ENCODE data around the gene COASY.
A peak's percentile ranks its signal among the peaks of the same experiment; 100 is the strongest.

COASY gene

DNA sequence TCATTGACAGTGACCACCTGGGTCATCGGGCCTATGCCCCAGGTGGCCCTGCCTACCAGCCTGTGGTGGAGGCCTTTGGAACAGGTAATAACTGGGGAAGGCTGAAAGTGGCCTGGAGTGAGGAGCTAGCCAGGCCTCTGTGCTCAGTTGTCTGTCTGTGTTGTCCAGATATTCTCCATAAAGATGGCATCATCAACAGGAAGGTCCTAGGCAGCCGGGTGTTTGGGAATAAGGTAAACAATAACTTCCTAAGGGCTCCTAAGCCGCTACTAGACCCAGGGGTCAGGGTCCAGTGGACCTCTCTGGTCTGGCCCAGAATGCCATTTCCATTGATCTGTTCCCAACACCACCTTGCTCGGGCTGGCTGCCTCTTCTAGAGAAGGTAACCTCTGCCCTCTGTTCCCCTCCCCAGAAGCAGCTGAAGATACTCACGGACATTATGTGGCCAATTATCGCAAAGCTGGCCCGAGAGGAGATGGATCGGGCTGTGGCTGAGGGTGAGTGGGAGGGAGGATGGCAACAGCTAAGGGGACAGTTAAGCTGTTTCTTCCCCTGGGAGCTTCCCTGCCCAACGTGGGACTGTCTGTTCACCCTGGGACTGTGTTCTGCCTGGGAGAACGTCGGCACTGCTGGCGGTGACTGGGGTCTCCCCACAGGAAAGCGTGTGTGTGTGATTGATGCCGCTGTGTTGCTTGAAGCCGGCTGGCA lies 3.0 kb downstream of the COASY start:
- peaks cover 11% of the 10 kb centered on the region for H3K36me3 ChIP-seq (ENCODE audit: insufficient read depth, low read length)
- peaks cover 60% of the 10 kb centered on the region for H3K79me2 ChIP-seq (ENCODE audit: control insufficient read depth, insufficient read depth, low read length, unreplicated experiment)
- H3K27ac ChIP-seq (ENCODE audit: low read depth, low read length) = no peak overlapping the region
- no peaks in the 10 kb centered on the region for H3K27me3 ChIP-seq (ENCODE audit: insufficient read depth, low read length)
- H3K4me3 ChIP-seq (ENCODE audit: low read depth, low read length) = no peak overlapping the region
- H3K4me1 ChIP-seq (ENCODE audit: control insufficient read depth, insufficient read depth, low read length, unreplicated experiment) = peaks cover 23% of the 10 kb centered on the region
- no peak overlapping the region for H2AFZ ChIP-seq (ENCODE audit: low read length, unreplicated experiment)

DNA sequence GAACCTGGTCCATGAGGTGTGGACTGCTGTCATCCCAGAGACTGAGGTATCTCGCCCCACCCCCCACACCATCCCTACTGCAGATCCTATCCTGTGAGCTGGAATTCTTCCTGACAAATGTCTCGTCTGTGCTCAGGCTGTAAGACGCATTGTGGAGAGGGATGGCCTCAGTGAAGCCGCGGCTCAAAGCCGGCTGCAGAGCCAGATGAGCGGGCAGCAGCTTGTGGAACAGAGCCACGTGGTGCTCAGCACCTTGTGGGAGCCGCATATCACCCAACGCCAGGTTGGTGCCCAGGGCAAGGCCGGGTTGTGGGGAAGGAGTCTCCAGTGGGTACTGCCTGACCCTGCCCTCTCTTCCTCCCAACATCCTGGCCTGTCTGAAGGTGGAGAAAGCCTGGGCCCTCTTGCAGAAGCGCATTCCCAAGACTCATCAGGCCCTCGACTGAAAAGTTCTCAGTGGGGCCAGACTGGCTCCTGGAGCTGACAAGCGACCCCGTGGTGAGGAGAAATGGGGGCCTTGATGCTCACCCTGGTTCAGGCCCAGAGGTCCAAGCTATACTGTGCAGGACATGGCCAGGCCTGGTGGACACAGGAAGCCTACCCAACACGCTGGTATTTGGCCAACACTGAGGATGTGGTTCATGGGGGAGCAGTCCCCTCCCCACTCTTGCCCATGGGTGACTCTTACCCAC lies 3.7 kb downstream of the COASY start:
- Histone ChIP-seq H3K4me1 (ENCODE audit: control insufficient read depth, insufficient read depth, low read length, unreplicated experiment) (peaks cover 24% of the 10 kb centered on the region), H3K36me3 (ENCODE audit: insufficient read depth, low read length) (peaks cover 15% of the 10 kb centered on the region), H3K79me2 (ENCODE audit: control insufficient read depth, insufficient read depth, low read length, unreplicated experiment) (peaks cover 57% of the 10 kb centered on the region), H3K27me3 (ENCODE audit: insufficient read depth, low read length) (no peaks in the 10 kb centered on the region), H2AFZ (ENCODE audit: low read length, unreplicated experiment) (no peak overlapping the region), H3K27ac (ENCODE audit: low read depth, low read length) (no peak overlapping the region), H3K4me3 (ENCODE audit: low read depth, low read length) (no peak overlapping the region)

DNA sequence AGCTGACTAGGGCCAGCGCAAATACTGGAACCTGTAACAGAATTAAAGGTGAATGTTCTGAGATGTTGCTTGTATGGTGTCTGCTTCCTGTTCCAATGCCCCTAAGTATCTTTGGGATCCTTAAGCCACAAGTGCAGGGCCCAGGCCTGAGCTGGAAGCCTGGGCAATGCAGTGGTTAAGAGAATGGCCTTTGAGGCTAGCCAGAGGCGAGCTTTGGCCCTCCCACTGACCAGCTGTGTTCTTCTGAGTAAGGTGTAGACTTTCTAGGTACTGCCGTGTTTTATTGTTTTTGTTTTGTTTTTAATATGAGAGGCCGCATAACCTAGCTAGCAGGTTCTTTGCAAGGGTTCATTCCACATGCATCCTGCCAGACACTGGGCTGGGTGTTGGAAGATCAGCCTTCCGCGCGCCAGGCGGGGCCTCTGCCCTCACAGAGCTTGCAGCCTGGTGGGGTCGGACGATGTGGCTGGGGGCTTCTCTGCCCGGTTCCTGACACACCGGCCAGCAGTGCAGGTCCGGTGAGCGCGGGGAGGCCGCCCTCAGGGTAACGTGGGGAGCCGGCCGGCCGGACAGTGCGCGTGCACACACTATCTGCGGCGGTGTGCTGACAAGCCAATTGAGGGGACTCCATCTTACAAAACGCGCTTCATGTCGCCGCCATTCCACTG lies 4.4 kb downstream of the COASY start:
- H3K4me3 ChIP-seq (ENCODE audit: low read depth, low read length) = peak overlapping the region; percentile 98
- H3K27me3 ChIP-seq (ENCODE audit: insufficient read depth, low read length) = no peaks in the 10 kb centered on the region
- peaks cover 55% of the 10 kb centered on the region for H3K79me2 ChIP-seq (ENCODE audit: control insufficient read depth, insufficient read depth, low read length, unreplicated experiment)
- no peak overlapping the region for H3K27ac ChIP-seq (ENCODE audit: low read depth, low read length)
- H3K4me1 ChIP-seq (ENCODE audit: control insufficient read depth, insufficient read depth, low read length, unreplicated experiment) = peaks cover 24% of the 10 kb centered on the region
- H3K36me3 ChIP-seq (ENCODE audit: insufficient read depth, low read length) = peaks cover 16% of the 10 kb centered on the region
- no peak overlapping the region for H2AFZ ChIP-seq (ENCODE audit: low read length, unreplicated experiment)

DNA sequence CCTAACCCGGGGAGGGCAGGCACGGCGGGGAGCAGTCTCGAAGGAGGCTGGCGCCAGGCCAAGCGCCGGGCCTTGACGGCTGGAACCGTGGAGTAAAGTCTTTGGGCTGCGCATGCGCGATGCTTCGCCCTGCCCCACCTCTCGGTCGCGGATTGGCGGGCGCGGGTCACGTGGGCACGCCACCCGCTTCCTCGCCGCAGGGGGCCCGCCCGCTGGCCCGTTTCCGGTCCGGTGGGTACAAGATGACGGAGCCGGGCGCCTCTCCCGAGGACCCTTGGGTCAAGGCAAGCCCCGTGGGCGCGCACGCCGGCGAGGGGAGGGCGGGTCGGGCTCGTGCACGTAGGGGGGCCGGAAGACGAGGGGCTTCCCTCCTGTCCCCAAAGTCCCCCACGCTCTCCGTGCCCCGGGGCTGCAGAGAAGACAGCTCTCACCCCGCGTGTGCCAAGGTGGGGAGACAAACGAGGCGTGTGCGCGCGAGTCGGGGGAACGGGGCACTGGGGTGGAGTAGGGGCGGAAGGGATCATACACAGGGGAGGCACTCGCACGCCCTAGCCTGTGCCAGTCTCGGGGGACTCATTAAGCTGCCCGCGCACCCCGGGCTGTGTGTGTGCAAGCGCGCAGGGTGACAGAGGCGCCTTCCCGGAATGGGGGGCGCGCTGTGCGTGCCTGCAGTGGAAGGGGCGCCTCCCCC lies 5.1 kb downstream of the COASY start, which contains the start of gene MLX:
TSS of gene MLX (plus strand) at position 218 of the 691 bp plus-strand sequence. CDS start at position 243, 25 bp downstream.
- peaks cover 24% of the 10 kb centered on the region for H3K4me1 ChIP-seq (ENCODE audit: control insufficient read depth, insufficient read depth, low read length, unreplicated experiment)
- no peaks in the 10 kb centered on the region for H3K27me3 ChIP-seq (ENCODE audit: insufficient read depth, low read length)
- peaks cover 52% of the 10 kb centered on the region for H3K79me2 ChIP-seq (ENCODE audit: control insufficient read depth, insufficient read depth, low read length, unreplicated experiment)
- H3K36me3 ChIP-seq (ENCODE audit: insufficient read depth, low read length) = peaks cover 21% of the 10 kb centered on the region
- peak within 1 kb of the TSS; percentile 43 for H3K27ac ChIP-seq (ENCODE audit: low read depth, low read length)
- no peak within 1 kb of the TSS for H2AFZ ChIP-seq (ENCODE audit: low read length, unreplicated experiment)
- peak within 1 kb of the TSS; percentile 98 for H3K4me3 ChIP-seq (ENCODE audit: low read depth, low read length)

DNA sequence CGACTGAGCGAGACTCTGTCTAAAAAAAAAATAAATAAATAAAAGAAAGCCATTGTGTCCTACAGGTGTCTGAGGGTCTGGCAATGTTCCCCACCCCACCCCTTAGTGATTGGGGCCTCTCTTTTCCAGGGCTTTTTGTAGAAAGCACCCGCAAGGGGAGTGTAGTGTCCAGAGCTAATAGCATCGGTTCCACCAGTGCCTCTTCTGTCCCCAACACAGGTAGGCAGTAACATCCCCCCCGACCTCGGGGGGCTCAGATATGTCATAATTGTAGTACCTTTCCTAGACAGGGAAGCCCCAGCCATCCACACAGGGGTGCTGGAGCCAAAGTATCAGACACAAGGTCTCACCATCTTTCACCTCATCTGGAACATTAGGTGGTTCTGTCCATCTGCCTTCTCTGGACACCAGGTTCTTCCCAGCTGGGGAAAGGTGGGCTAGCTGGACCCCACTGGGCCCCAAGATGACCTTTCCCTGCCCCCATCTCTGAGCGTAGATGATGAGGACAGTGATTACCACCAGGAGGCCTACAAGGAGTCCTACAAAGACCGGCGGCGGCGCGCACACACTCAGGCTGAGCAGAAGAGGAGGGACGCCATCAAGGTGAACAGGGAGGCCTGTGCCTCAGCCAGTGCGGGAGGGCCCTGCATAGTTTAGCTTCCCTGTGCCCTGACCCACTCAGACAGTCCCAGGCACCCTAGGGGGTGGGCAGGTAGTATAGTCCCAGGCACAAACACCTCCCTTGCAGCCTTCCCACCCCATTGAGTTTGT lies 6.6 kb downstream of the COASY start:
- Histone ChIP-seq H2AFZ (ENCODE audit: low read length, unreplicated experiment) (no peak overlapping the region), H3K4me3 (ENCODE audit: low read depth, low read length) (peak overlapping the region; percentile 34), H3K27me3 (ENCODE audit: insufficient read depth, low read length) (no peaks in the 10 kb centered on the region), H3K79me2 (ENCODE audit: control insufficient read depth, insufficient read depth, low read length, unreplicated experiment) (peaks cover 48% of the 10 kb centered on the region), H3K27ac (ENCODE audit: low read depth, low read length) (no peak overlapping the region), H3K36me3 (ENCODE audit: insufficient read depth, low read length) (peaks cover 33% of the 10 kb centered on the region), H3K4me1 (ENCODE audit: control insufficient read depth, insufficient read depth, low read length, unreplicated experiment) (peaks cover 21% of the 10 kb centered on the region)

DNA sequence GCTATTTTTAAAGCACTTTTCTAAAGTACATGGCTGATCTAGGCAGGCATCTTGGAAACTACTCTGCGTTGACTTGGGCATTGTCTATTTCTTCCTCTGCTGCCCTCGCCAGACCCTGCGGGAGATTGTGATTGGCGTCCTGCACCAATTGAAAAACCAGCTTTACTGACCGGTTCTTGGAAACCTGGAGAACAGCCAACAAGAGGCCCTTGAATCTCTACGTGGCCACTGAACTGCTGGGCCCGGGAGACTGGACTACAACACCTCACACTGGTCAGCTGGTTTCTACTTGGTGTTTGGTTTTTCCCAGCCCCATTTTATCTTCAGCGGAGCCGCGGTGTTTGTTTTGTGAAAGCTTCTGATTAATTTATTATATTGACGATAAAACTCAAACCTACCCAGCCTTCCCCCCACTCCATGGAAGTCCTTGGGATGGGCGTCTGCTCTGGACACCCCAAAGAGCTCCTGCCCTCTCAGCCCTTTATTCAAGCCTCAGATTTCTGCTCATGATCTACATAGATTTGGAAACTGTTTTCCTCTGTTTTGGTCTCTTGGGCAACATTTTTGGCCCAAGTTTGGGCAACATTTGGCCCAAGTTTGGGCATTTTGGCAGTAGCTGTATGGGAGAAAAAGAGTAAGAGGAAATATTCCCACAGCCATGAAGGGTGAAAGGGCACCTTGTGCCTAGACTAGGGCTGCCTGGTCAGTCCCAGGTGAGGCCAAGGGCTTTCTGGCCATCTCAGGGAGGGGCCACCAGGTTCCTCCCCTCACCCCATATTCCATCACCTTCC lies 9.7 kb downstream of the COASY start:
- Histone ChIP-seq H3K79me2 (ENCODE audit: control insufficient read depth, insufficient read depth, low read length, unreplicated experiment) (peaks cover 62% of the 10 kb centered on the region), H3K4me1 (ENCODE audit: control insufficient read depth, insufficient read depth, low read length, unreplicated experiment) (peaks cover 22% of the 10 kb centered on the region), H2AFZ (ENCODE audit: low read length, unreplicated experiment) (no peak overlapping the region), H3K4me3 (ENCODE audit: low read depth, low read length) (no peak overlapping the region), H3K36me3 (ENCODE audit: insufficient read depth, low read length) (peaks cover 48% of the 10 kb centered on the region), H3K27ac (ENCODE audit: low read depth, low read length) (peak overlapping the region; percentile 12; the same call in 1 of the 2 replicates), H3K27me3 (ENCODE audit: insufficient read depth, low read length) (no peaks in the 10 kb centered on the region)

DNA sequence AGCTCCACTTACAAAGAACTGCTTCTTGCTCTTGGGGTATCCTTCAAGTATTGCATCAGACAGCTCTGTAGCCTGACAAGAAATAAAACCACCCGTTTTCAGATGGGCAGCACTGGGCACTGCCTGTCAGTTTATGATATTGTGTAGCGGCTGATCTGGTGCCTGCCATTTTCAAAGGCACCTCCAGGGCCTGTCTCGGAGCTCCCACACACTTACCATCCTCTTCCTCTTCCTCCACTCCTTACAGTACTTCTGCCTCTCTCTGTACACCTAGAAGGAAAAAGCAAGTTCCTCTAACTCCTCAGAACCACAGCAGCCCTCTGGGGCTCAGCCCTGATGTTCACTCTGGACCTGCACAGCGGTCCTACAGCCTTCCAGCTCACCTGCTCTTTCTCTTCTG lies 11.1 kb downstream of the COASY start:
- peaks cover 48% of the 10 kb centered on the region for H3K36me3 ChIP-seq (ENCODE audit: insufficient read depth, low read length)
- peak overlapping the region; percentile 37; the same call in 1 of the 2 replicates for H3K27ac ChIP-seq (ENCODE audit: low read depth, low read length)
- H3K79me2 ChIP-seq (ENCODE audit: control insufficient read depth, insufficient read depth, low read length, unreplicated experiment) = peaks cover 60% of the 10 kb centered on the region
- H3K27me3 ChIP-seq (ENCODE audit: insufficient read depth, low read length) = no peaks in the 10 kb centered on the region
- no peak overlapping the region for H2AFZ ChIP-seq (ENCODE audit: low read length, unreplicated experiment)
- peaks cover 21% of the 10 kb centered on the region for H3K4me1 ChIP-seq (ENCODE audit: control insufficient read depth, insufficient read depth, low read length, unreplicated experiment)
- H3K4me3 ChIP-seq (ENCODE audit: low read depth, low read length) = no peak overlapping the region

DNA sequence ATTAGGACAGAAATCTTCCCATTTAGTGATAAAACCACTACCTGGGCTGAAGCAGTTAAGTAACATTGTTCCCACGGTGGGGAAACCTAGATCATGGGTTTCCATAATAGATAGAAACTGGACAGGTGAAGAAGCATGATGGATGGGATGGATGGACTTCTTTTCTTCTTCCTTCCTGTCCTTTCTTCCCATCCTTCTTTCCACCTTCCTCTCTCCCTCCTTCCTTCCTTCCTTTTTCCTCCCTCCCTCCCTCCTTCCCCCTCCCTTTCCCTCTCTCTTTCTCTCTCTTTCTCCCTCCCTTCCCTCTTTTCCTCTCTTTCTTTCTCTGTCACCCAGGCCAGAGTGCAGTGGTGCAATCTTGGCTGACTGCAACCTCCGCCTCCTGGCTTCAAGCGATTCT lies 12.5 kb downstream of the COASY start:
- Histone ChIP-seq H2AFZ (ENCODE audit: low read length, unreplicated experiment) (no peak overlapping the region), H3K36me3 (ENCODE audit: insufficient read depth, low read length) (peaks cover 41% of the 10 kb centered on the region), H3K4me3 (ENCODE audit: low read depth, low read length) (no peak overlapping the region), H3K4me1 (ENCODE audit: control insufficient read depth, insufficient read depth, low read length, unreplicated experiment) (peaks cover 24% of the 10 kb centered on the region), H3K27me3 (ENCODE audit: insufficient read depth, low read length) (no peaks in the 10 kb centered on the region), H3K27ac (ENCODE audit: low read depth, low read length) (no peak overlapping the region), H3K79me2 (ENCODE audit: control insufficient read depth, insufficient read depth, low read length, unreplicated experiment) (peaks cover 47% of the 10 kb centered on the region)

DNA sequence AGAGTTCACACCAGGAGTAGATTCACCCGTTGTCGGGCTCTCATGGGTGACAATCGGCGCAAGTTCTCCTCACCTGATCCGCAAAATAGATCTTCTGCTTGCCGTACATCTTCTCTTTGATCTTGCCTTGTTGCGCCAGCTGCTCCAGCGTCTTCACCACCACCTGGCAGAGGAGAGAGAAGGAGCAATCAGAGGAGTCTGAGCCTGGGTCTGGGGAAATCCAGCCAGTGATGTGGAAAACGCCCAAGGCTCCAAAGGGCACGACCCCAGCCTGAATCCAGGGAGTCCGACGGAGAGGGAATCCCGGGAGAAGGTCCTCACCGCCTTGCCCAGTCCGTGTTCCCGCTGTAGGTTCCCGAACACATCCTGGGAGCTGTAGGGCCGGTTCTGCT lies 15.2 kb downstream of the COASY start:
- Histone ChIP-seq H3K79me2 (ENCODE audit: control insufficient read depth, insufficient read depth, low read length, unreplicated experiment) (peaks cover 42% of the 10 kb centered on the region), H3K4me3 (ENCODE audit: low read depth, low read length) (peak overlapping the region; percentile 94), H3K36me3 (ENCODE audit: insufficient read depth, low read length) (peaks cover 25% of the 10 kb centered on the region), H3K27me3 (ENCODE audit: insufficient read depth, low read length) (no peaks in the 10 kb centered on the region), H3K27ac (ENCODE audit: low read depth, low read length) (peak overlapping the region; percentile 74), H2AFZ (ENCODE audit: low read length, unreplicated experiment) (no peak overlapping the region), H3K4me1 (ENCODE audit: control insufficient read depth, insufficient read depth, low read length, unreplicated experiment) (peaks cover 18% of the 10 kb centered on the region)

All from ACC112 (cell line).